CD4-positive, alpha-beta T cell treated with Interleukin-17A for 4 hours (primary cell): ENCODE results near the gene EXOSC10.
"Not testable (repeated sequence)": the region's sequence is repeated elsewhere in the genome, so short reads cannot be mapped to it uniquely, and the experiment has no call there.

Source experiments
- DNase-seq: peaks from one replicate; pipeline ENCODE4 v3.0.0-alpha.2; 2020; ENCODE audit warnings: mixed read lengths

EXOSC10 gene

GRCh38 chr1:11042995-11043874 is 56.4 kb downstream of the EXOSC10 start:
- no peak for DNase-seq

GRCh38 chr1:11042065-11042464 is 57.6 kb downstream of the EXOSC10 start:
- DNase-seq: no peak

DNA sequence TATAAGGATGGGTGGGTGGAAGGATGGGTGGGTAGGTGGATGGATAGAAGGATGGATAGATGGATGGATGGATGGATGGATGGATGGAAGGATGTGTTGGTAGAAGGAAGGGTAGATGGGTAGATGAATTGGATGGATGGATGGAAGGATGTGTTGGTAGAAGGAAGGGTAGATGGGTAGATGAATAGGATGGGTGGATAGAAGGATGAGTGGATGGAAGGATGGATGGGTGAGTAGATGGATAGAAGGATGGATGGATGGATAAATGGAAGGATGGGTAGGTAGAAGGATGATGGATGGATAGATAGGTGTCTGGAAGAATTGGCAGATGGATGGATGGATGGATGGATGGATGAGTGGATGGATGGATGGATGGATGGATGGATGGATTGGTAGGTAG is 58.6 kb downstream of the EXOSC10 start:
- no peak for DNase-seq

DNA sequence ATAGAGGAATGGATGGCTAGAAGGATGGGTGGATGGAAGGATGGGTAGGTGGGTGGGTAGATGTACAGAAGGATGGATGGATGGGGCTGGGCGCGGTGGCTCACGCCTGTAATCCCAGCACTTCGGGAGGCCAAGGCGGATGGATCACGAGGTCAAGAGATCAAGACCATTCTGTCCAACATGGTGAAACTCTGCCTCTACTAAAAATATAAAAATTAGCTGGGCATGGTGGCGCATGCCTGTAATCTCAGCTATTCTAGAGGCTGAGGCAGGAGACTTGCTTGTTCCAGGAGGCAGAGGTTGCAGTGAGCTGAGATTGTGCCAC is 59.6 kb downstream of the EXOSC10 start:
- not testable (repeated sequence) for DNase-seq

DNA sequence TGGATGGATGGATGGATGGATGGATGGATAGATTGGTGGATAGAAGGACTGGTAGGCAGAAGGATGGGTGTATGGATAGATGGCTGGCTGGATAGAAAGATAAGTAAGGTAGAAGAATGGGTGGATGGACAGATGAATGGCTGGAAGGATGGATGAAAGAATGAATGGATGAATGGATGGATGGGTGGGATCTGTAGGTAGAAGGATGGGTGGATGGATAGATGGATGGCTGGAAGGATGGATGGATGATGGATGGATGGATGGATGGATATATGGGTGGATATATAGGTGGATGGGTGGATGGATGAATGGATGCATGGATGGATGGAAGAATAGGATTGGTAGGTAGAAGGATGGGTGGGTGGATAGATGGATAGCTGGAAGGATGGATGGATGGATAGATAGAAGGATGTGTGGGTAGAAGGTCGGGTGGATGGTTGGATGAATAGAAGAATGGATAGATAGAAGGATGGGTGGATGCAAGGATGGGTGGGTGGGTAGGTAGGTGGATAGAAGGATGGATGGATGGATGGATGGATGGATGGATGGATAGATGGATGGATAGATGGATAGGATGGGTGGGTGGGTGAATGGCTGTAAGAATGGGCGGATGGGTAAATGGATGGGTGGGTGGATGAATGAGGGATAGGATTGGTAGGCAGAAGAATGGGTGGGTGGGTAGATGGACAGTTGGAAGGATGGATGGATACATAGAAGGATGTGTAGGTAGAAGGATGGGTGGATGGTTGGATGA is 60.1 kb downstream of the EXOSC10 start:
- DNase-seq: no peak

- peak; percentile 93 for DNase-seq
Measured at GRCh38 chr1:11037740-11038182, 61.9 kb downstream of the EXOSC10 start.

- not testable (repeated sequence) for DNase-seq
Measured at GRCh38 chr1:11037019-11037739, 62.5 kb downstream of the EXOSC10 start.

DNA sequence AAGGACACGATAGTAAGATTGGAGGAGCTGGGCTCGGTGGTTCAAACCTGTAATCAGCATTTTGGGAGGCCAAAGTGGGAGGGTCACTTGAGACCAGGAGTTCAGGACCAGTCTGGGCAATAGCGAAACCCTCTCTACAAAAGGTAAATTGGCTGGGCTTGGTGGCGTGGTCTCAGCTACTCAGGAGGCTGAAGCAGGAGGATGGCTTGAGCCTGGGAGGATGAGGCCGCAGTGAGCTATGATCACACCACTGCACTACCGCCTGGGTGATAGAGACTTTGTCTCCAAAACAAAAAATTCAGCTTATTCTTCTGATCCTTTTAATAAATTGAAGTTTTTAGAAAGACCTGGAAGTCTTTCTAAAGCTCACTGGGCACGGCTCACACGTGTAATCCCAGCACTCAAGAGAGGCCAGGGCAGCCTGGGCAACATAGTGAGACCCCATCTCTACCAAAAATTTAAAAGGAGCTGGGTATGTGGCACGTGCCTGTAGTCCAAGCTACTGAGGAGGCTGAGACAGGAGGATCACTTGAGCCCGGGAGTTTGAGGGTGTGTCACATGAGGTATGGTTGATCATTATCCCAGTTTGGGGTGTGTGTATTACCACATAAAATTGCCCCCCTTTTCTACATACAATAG is 67.9 kb downstream of the EXOSC10 start:
- no peak for DNase-seq

- DNase-seq: no peak
Measured at GRCh38 chr1:11030865-11031264, 68.8 kb downstream of the EXOSC10 start.

DNA sequence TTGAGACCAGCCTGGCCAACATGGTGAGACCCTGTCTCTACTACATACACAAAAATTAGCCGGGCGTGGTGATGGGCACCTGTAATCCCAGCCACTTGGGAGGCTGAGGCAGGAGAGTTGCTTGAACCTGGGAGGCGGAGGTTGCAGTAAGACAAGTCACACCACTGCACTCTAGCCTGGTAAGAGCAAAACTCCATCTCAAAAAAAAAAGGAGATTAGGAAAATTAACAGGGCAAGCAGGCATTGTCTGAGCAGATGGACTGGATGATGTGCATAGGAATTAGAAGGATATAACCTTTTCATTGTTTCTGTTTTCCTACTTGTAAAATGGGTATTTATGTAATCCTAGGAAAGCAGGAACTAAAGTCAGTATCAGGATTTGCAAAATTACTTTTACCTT is 71.7 kb downstream of the EXOSC10 start:
- no peak for DNase-seq

GRCh38 chr1:11027316-11027715 is 72.4 kb downstream of the EXOSC10 start:
- no peak for DNase-seq

DNA sequence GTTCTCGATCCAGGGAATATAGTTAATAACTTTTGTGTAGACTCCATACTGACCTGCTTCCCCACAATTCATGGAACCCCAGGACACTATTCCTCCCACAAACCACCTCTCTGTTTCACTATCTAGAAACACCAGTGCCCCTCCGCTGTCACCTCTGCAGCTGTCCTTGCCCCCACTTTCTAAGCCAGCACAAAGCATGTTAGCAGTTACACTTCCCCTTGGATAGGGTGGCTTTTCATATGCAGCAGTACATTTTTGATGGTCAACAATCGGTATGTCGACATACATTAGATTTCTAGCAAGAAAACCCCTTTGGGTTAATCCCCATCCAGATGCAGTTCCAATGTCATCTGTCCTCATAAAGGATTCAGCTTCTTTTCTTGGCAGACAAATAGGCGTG is 72.8 kb downstream of the EXOSC10 start:
- no peak for DNase-seq

DNA sequence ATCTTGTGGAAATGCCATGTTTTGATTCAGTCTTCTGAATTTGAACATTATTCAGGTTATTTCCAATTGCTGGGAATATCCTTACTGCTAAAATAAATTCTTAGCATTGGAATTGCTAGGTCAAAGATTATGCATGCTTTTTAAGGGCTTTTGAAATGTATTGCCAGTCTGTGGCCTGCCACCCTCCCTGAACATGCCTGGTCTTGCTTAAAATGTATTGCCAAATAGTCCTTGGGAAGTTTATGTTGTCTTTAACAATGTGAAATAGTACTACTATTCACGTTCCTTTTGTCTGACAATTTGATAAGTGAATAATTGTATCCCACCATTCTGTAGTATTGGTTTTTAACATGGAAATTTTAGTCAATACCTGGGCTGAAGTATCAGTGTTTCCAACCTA is 73.6 kb downstream of the EXOSC10 start:
- DNase-seq: no peak

DNA sequence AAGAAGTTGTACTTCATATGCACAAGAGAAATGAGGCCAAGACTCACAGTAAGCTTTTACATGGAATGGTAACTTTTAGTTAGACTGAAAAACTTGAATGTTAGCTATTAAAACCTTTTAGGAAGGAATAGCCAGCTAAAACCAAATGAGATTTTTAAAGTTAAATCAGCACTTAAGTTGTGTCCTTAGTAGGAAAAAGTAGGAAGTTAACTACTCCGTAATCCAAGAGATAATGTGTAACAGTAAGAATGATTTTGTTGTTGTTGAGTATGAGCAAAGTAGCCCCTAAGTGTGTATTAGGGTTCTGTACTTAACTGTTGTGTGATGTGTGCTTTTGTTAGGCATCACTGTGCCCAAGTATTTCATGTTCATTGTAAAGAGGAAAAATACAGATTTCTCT is 74.1 kb downstream of the EXOSC10 start:
- no peak for DNase-seq

GRCh38 chr1:11024874-11025203 is 74.8 kb downstream of the EXOSC10 start:
- no peak for DNase-seq

DNA sequence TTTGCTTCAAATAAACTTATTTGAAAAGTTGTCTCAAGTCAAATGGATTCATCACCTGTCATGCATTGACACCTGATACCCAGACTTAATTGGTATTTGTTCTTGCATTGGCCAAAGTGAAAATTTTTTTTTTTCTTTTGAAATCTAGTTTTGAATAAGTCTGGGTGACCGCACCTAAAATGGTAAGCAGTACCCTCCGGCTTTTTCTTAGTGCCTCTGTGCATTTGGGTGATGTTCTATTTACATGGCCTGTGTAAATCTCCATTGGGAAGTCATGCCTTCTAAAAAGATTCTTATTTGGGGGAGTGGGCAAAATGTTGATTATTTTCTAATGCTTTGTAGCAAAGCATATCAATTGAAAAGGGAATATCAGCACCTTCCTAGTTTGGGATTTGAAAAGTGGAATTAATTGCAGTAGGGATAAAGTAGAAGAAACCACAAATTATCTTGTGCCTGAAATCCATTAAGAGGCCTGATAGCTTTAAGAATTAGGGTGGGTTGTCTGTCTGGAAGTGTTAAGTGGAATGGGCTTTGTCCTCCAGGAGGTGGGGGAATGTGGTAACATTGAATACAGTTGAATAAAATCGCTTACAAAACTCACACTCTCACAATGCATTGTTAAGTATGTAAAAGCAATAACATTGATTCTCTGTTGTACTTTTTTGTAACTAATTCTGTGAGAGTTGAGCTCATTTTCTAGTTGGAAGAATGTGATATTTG is 75.4 kb downstream of the EXOSC10 start:
- no peak for DNase-seq

DNA sequence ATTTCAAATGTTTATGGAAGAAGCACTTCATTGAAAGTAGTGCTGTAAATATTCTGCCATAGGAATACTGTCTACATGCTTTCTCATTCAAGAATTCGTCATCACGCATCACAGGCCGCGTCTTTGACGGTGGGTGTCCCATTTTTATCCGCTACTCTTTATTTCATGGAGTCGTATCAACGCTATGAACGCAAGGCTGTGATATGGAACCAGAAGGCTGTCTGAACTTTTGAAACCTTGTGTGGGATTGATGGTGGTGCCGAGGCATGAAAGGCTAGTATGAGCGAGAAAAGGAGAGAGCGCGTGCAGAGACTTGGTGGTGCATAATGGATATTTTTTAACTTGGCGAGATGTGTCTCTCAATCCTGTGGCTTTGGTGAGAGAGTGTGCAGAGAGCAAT is 76.5 kb downstream of the EXOSC10 start:
- no peak for DNase-seq

DNA sequence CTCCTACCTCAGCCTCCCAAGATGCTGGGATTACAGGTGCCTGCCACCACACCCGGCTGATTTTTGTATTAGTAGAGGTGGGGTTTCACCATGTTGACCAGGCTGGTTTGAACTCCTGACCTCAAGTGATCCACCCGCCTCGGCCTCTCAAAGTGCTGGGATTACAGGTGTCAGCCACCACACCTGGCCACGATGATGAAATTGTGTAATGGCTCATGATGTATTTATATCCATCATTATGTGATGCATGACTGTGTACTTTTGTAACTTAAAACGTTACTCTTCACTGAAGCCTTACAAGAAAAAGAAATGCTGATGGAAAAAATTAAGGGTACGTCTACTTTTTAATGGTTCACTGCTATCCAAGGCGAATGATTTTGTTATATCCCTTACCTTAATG is 79.7 kb downstream of the EXOSC10 start:
- no peak for DNase-seq

DNA sequence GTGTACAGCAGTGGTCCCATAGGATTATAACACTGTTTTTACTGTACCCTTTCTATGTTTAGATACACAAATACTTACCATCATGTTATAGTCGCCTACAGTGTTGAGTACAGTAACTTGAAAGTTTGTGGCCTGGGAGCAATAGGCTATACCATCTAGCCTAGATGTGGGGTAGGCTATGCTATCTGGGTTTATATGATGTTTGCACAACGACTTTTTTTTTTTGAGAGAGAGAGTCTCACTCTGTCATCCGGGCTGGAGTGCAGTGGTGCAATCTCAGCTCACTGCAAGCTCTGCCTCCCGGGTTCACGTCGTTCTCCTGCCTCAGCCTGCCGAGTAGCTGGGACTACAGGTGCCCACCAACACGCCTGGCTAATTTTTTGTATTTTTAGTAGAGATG is 80.3 kb downstream of the EXOSC10 start:
- not testable (repeated sequence) for DNase-seq
